GM23338 (cell line): ENCODE results near the gene UBE2C.

ENCODE experiments used
- EZH2 ChIP-seq: fragments of 200-600 bp; sonication (generic); IDR thresholded peaks from one replicate; pipeline ENCODE4 v1.8.0; 2017; ENCODE audit warnings: antibody characterized with exemption, mild to moderate bottlenecking, low read depth; ENCODE audit not compliant: unreplicated experiment
- EZH2phosphoT487 ChIP-seq: fragments of 200-600 bp; sonication (generic); IDR thresholded peaks from one replicate; pipeline ENCODE4 v1.8.1; 2018; ENCODE audit warnings: antibody characterized with exemption; ENCODE audit not compliant: unreplicated experiment
- POLR2AphosphoS5 ChIP-seq: IDR thresholded peaks from 2 replicates; pipeline ENCODE4 v1.6.1; 2016; ENCODE audit warnings: antibody characterized with exemption, low read depth
- REST ChIP-seq: IDR thresholded peaks from one replicate; pipeline ENCODE4 v1.6.1; 2018; ENCODE audit warnings: antibody characterized with exemption; ENCODE audit not compliant: unreplicated experiment
- ZNF331 ChIP-seq: fragments of 250-450 bp; sonication (Bioruptor Pico); IDR thresholded peaks from 2 replicates; pipeline ENCODE4 v1.5.0; 2020; ENCODE audit warnings: low read depth, mild to moderate bottlenecking, moderate library complexity
- TF ChIP-seq, protein P1 (sequence below), 2 experiments: fragments of 200-600 bp in 1 of 2; sonication (generic) in 1 of 2; conservative IDR thresholded peaks; 2 replicates each; pipeline versions ENCODE4 v1.5.1 to v1.6.1; 2016 to 2017; ENCODE audit warnings: antibody characterized with exemption in 2 of 2, low read depth in 2 of 2, mild to moderate bottlenecking in 2 of 2, moderate library complexity in 1 of 2

- TF ChIP-seq POLR2AphosphoS5: no peak
- TF ChIP-seq, protein P1, sequence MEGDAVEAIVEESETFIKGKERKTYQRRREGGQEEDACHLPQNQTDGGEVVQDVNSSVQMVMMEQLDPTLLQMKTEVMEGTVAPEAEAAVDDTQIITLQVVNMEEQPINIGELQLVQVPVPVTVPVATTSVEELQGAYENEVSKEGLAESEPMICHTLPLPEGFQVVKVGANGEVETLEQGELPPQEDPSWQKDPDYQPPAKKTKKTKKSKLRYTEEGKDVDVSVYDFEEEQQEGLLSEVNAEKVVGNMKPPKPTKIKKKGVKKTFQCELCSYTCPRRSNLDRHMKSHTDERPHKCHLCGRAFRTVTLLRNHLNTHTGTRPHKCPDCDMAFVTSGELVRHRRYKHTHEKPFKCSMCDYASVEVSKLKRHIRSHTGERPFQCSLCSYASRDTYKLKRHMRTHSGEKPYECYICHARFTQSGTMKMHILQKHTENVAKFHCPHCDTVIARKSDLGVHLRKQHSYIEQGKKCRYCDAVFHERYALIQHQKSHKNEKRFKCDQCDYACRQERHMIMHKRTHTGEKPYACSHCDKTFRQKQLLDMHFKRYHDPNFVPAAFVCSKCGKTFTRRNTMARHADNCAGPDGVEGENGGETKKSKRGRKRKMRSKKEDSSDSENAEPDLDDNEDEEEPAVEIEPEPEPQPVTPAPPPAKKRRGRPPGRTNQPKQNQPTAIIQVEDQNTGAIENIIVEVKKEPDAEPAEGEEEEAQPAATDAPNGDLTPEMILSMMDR (conservative IDR thresholded peaks at IDR 0.05; ENCODE audit: low read depth in 2 of 2): no peak
- TF ChIP-seq EZH2: no peak
- no peak for TF ChIP-seq REST
- no peak for TF ChIP-seq EZH2phosphoT487
- no peak for TF ChIP-seq ZNF331 (CRISPR knock-in tag)
Measured at GRCh38 chr20:45860560-45861220, 48.2 kb downstream of the UBE2C start.
